OCI-LY3 (cell line): Measurements from ENCODE around the gene SFI1.

Experiments
- CTCF ChIP-seq: fragments of 200-600, 300-600 bp; sonication (generic); IDR thresholded peaks from 2 replicates; pipeline ENCODE4 v1.5.1; 2014; ENCODE audit warnings: antibody characterized with exemption, low read length, low read depth
- EZH2phosphoT487 ChIP-seq: fragments of 200-600 bp; shearing (Covaris generic); IDR thresholded peaks from 2 replicates; pipeline ENCODE4 v1.6.1; 2018; ENCODE audit warnings: antibody characterized with exemption, mixed run types, low read depth

DNA sequence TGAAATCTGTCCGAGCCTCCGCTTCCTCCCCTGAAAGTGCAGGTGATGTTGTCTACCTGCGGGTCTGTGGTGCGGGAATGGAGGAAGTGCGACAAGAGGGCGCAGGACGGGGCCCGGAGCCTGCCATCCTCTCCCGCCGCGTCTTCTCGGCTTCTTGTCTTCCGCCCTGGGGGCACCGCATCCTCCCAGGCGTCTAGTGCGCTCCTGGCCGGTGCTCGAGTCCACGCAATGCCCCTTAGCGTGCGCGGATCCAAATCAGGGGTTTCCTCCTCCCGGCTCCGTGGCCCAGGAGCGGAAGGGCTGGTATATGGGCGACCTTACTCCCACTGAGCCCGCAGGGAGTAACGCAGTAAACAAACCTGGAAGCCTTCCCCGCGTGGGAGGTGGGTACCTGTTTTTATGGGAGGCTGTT lies 405 bp downstream of the SFI1 start:
- TF ChIP-seq CTCF, result no peak
- no peak for TF ChIP-seq EZH2phosphoT487
